HG03159 (cell line): Measurements from ENCODE around the gene PHLPP2.

ENCODE experiments used
- ATAC-seq: cut with Tn5 transposase; IDR thresholded peaks from one replicate; pipeline ENCODE4 v1.9.1; 2021; ENCODE audit warnings: mild to moderate bottlenecking, moderate library complexity; ENCODE audit not compliant: unreplicated experiment

The PHLPP2 gene

DNA sequence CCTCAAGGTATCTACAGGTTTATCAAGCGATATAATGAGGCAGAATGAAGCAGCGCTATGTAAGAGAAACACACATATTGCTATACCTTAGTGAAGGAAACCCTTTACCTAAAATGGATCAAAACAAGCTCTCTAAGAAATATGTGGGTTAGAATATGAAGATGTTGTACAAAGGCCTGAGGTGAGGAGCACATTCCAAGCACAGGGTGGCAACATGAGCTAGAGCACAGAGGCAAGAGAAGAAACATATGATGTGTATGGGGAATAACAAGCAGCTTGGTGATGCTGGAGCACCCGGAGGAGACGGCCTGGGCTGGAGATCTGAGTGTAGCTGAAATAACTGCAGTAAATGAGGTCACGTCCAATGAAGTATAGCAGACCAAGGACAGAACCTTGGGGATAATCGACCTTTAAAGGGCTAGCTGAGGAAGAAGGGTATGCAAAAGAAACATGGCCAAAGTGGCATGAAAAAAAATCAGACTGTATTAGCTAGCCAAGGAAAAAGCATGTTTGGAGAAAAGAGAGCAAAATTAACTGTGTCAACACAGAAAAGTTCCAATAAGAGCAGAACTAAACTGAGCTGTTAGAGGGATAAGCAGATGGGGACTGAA is 54.5 kb downstream of the PHLPP2 start:
- no peak for ATAC-seq

- no peak for ATAC-seq
These were observed 57.4 kb downstream of the PHLPP2 start for GRCh38 chr16:71666928-71667707.

GRCh38 chr16:71666264-71666663 is 58.2 kb downstream of the PHLPP2 start:
- no peak for ATAC-seq

DNA sequence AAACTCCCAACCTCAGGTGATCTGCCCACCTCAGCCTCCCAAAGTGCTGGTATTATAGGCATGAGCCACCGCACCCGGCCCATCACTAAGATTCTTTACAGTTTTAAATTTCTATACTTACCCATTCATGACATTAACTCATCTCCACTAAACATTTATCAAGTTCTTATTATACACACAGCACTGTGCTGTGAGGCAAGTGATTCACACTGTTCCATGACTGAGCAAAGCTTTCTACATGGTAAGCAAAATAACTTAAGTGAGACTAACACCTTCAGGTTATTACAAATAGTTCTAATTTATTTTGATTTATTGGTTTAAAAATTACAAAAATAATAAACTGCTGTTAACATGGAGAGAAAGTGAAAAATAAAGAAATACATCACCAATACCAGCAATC is 65.0 kb downstream of the PHLPP2 start:
- ATAC-seq = no peak

DNA sequence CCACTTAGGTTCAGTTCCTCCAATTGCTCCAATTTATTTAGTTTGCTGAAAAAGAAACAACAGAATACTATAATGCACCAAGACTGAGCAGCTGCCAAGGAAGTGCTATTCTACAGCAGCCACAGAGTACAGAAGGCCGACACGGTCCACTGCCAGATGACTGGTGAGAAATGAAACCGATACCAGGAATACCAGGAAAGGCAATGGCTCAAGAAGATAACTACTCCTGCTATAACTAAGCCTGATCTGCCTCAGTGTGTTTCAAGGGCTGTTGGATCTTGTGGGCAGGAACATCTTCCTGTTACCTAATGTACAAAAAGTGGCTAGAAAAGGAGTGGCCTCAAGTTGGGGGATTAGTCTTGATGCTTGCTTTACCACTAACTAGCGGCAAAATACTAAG is 65.7 kb downstream of the PHLPP2 start:
- ATAC-seq = no peak

- no peak for ATAC-seq
These were observed 74.8 kb downstream of the PHLPP2 start for GRCh38 chr16:71649704-71650103.

DNA sequence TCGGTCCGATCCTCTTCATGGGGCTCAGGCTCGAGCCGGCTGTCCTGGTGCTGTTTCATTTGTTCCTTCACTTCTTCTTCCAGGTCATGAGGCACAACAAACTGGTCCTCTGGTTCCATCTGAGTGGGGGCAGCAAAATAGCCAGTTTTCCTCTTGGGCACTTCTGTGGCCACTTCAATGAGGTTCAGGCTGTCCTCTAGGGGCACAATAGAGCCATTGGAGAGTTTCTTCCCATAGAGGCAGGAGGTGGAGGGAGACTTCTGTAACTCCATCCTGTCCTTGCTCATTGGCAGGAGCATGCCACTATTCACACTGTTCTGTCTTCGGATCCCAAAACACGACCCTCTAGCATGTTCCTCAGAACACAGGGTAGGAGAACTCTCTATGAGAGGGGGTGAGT is 75.6 kb downstream of the PHLPP2 start:
- ATAC-seq = no peak

- no peak for ATAC-seq
These were observed 76.3 kb downstream of the PHLPP2 start for GRCh38 chr16:71648162-71648561.

GRCh38 chr16:71647391-71647790 is 77.1 kb downstream of the PHLPP2 start:
- no peak for ATAC-seq

- ATAC-seq = no peak
These were observed 79.1 kb downstream of the PHLPP2 start for GRCh38 chr16:71645450-71645849.

DNA sequence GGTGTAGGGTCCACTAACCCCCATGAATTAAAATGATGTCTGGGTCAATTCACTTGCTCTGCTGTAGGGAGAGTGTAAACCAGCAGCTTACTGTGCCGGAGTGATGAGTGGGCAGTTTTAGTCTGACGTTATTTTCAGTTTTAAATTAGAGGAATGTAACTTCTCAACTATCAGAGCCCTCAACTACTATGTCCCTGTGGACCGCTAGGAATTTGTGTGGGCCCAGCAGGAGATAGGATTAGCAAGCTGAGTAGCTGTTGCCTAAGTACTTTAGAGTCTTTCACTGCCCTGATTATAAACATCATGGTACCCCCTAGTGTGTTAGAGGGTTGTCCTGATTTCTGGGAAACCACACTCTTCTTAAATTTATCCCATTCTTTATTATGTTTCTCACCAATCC is 87.1 kb downstream of the PHLPP2 start:
- ATAC-seq = no peak

DNA sequence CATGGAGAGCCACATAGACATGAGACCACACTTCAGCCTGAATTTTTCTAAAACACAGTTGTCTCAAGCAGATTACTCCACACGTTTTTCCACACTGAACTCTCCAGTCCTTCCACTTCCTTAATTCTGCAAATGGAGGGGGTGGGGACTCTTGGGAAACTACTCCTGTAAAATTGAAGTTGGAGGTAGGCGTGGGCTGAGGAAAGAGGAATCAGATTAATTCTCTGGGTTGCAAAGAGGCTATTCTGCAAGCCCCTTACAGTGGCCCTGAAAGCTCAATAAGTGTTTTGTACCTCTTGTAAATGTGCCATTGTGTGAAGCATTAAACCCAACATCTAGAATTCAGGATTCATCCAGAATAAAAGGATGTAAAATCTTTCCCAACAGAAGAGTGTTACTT is 88.9 kb downstream of the PHLPP2 start:
- ATAC-seq = no peak

DNA sequence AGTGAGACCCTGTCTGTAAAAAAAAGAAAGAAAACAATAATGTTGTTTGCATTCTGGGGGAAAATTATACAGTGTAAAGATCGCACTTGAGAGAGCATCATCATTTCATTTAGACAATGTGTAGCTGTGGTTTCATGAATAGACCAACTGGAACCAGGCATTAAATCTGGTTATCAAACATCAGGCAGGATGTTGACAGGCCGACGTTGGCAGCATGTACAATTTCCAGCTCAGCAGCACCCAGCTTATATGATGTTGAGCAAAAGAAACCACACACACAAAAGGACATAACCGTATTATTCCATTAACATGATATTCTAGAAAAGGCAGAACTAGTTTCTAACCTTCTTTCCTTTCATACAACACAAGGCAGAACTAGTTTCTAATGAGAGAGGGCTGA is 92.7 kb downstream of the PHLPP2 start:
- ATAC-seq = no peak

DNA sequence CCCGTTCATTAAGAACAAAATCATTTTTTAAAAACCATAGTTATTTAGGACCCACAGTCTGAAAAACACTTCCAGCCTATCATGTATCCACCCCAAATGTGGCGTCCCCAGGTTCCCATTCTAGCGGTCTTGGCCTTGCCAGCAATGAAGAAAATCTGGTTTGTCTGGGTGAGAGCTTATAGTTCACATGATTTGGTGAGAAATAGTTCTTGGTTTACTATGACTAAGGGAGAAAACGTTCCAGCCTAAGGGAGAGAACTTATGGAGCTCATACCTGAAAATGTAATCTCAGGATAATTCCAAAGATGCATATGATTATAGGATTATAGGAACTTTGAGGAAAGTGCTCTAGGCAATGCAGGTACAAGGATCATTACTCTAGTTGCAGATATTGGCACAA is 93.7 kb downstream of the PHLPP2 start:
- no peak for ATAC-seq

DNA sequence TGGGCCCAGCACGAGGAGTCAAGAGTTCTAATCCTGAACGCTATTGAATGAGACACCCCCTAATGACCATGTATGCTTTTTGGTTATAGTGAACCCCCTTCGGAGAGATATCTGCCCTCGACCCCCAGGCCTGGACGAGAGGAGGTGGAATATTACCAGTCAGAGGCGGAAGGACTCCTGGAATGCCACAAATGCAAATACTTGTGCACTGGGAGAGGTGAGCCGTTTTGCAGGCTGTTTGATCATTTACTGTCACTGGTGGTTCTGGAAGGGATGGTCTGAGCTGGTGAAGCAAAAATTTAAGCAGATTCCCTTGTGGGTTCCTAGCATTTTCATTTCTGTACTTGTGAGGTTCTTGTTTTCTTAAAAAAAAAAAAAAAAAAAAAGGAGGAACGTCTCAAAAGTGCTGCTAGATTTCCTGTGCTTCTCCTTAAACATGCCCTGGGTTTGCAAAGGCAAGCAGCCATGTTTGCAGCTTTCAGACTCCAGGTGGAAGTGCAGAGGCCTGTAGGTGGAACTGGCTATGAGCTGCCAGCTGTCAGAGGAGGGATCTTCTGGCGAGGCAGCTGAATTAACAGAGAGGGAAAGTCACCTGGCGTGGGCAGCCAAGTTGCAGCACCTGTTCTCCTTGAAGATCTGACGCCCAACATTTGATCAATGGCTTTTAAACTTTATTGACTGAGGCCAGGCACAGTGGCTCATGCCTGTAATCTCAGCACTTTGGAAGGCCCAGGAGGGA is 95.1 kb downstream of the PHLPP2 start:
- no peak for ATAC-seq

GRCh38 chr16:71628810-71629209 is 95.7 kb downstream of the PHLPP2 start:
- ATAC-seq = no peak

GRCh38 chr16:71627731-71628181 is 96.7 kb downstream of the PHLPP2 start:
- no peak for ATAC-seq

- no peak for ATAC-seq
These were observed 97.7 kb downstream of the PHLPP2 start for GRCh38 chr16:71626858-71627213.

DNA sequence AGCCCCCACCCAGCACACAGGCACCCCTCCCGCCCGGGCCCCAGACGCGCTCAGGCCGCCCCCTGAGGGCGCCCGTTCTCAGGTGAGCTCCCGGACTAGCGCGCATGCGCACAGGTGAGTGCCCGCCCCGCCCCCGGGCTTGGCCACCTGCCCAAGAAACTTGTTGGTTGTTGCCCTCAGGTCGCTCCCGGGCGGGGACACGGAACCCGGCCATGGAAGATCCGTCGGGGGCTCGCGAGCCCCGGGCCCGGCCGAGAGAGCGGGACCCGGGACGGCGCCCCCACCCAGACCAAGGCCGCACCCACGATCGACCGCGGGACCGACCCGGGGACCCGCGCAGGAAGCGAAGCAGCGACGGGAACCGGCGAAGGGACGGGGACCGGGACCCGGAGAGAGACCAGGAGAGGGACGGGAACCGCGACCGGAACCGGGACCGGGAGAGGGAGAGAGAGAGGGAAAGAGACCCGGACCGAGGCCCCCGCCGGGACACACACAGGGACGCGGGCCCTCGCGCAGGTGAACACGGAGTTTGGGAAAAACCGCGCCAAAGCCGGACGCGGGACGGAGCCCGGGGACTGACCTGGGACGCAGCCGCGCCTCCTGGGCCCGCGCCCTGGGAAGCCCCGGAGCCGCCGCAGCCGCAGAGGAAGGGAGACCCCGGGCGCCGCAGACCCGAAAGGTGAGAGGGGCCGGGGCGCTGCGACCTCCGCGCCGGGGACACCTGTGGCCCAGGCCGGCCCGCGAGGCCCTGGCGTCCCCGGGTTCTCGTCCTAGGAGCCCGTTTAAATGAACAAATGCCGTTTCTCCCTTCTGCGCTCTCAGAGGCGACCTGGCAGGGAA is 98.3 kb downstream of the PHLPP2 start, which contains the start of gene MARVELD3:
Gene MARVELD3, plus strand, starts transcription at position 167 of the 840 bp plus-strand sequence. Its CDS starts 46 bp downstream, at position 213.
- ATAC-seq = no peak

- no peak for ATAC-seq
These were observed 99.2 kb downstream of the PHLPP2 start for GRCh38 chr16:71625113-71625850.
